Natural killer cell treated with Interleukin-12 subunit alpha and Interleukin-12 subunit beta and Interleukin-15 and Interleukin-18, amount 100 ng/mL, for 72 hours (primary cell): Measurements from ENCODE around the gene SAV1. TPM values are rescaled to one million over a fixed set of nuclear protein-coding genes. Genes with fewer than 3 reads are reported as not detected.
"Not testable (repeated sequence)": the region's sequence is repeated elsewhere in the genome, so short reads cannot be mapped to it uniquely, and the experiment has no call there.

Experiments used
- ATAC-seq, 2 donors: fragments of 150-1000 bp; cut with Tn5 transposase in 1 of 2; sonication (Bioruptor Pico), chemical (Tn5 transposase) in 1 of 2; 2 replicates each; pipeline ENCODE4 v1.10.0; 2021
- DNase-seq: peaks from one replicate; pipeline ENCODE4 v3.0.0; 2022; ENCODE audit warnings: low spot score
- H3K27ac Mint-ChIP-seq, 2 donors: 1 replicate in 1 of 2; 2 replicates in 1 of 2; pipeline ENCODE4 v1.8.0; 2022; ENCODE audit warnings: mixed read lengths in 2 of 2, mild to moderate bottlenecking in 1 of 2, moderate library complexity in 1 of 2
- H3K27me3 Mint-ChIP-seq, 2 donors: 1 replicate in 1 of 2; 2 replicates in 1 of 2; pipeline ENCODE4 v1.8.0; 2022; ENCODE audit warnings: mixed read lengths in 2 of 2
- H3K36me3 Mint-ChIP-seq: one replicate; pipeline ENCODE4 v1.8.0; 2022; ENCODE audit warnings: mixed read lengths
- H3K4me1 Mint-ChIP-seq, 2 donors: 1 replicate in 1 of 2; 2 replicates in 1 of 2; pipeline ENCODE4 v1.8.0; 2022; ENCODE audit warnings: low read depth in 2 of 2, mixed read lengths in 2 of 2, mild to moderate bottlenecking in 1 of 2
- H3K4me3 Mint-ChIP-seq: one replicate; pipeline ENCODE4 v1.8.0; 2022; ENCODE audit warnings: mixed read lengths
- H3K9me3 Mint-ChIP-seq: 2 replicates; pipeline ENCODE4 v1.8.0; 2022; ENCODE audit warnings: mixed read lengths
- total RNA-seq, 2 donors: library from RNA; stranded (reverse); gene quantifications; one replicate each; pipeline ENCODE4 v1.2.3, GENCODE V29; 2022

The SAV1 gene
- total RNA-seq, 2 donors from 2014 or later, result 7.5 to 9.4 TPM

DNA sequence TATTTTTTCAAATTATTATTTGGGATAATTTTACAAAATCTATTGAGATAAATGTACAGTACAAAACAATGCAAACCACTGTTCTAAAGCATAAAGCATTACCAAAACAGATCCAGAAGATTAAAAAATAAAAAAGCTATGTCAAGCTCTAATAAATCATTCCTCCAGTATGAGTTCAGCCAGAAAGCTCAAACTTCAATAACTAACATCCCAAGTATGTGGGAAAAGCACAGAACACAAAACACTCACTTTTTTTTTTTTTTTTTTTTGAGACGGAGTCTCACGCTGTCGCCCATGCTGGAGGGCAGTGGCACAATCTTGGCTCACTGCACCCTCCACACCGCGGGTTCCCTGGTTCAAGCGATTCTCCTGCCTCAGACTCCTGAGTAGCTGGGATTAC is 11.3 kb downstream of the SAV1 start:
- DNase-seq (no peak), ATAC-seq (no peak)
- Mint-ChIP-seq H3K36me3 (peaks cover 7% of the 10 kb centered on the region), H3K9me3 (no peaks in the 10 kb centered on the region), H3K27me3 (no peaks in the 10 kb centered on the region), H3K27ac (no peak overlapping the region), H3K4me1 (peaks cover 6 to 10% of the 10 kb centered on the region in 2 donors), H3K4me3 (no peak overlapping the region)

DNA sequence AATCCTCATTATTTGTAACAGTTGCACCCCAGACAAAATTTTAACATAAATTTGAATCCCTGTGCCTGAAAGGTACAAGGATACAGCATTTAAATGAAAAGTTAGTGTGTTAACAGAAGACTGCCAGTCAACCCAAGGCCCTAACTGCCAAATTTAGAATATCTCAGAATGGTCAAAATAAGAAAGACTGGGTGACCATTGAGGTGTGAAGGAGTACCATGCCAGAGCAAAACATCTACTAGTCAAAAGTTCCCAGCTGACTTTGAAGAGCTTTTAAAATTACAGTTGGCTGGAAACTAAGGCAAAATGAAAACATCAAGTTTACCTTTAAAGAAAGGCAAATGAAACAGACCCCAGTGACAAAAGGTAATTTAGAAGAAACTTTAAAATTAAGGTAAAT is 18.4 kb downstream of the SAV1 start:
- no peaks in the 10 kb centered on the region for H3K4me1 Mint-ChIP-seq

DNA sequence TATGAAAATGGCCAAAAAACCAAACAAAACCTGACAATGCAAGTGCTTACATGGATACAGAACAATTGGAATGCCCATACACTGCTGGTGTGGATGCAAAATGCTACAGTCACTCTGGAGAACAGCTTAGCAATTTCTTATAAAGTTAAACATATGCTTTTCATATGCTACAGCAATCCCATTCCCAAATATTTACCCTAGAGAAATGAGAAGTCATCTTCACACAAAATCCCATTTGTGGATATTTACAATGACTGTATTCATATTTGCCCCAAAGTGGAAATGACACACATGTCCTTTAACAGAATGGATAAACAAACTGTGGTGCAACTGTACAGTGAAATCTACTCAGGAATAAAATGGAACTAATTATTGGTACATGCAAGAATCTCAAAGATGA is 20.4 kb downstream of the SAV1 start:
- Mint-ChIP-seq H3K27ac (no peak overlapping the region), H3K36me3 (no peaks in the 10 kb centered on the region), H3K9me3 (no peaks in the 10 kb centered on the region), H3K4me3 (no peak overlapping the region), H3K27me3 (no peaks in the 10 kb centered on the region), H3K4me1 (no peaks in the 10 kb centered on the region)
- no peak for ATAC-seq
- DNase-seq, result no peak

More for the DNA sequence above, 18.4 kb downstream of the SAV1 start:
- H3K9me3 Mint-ChIP-seq, result no peaks in the 10 kb centered on the region
- ATAC-seq, result no peak
- H3K4me3 Mint-ChIP-seq, result no peak overlapping the region
- H3K36me3 Mint-ChIP-seq, result no peaks in the 10 kb centered on the region
- DNase-seq, result no peak
- H3K27ac Mint-ChIP-seq, result no peak overlapping the region
- H3K27me3 Mint-ChIP-seq, result no peaks in the 10 kb centered on the region

DNA sequence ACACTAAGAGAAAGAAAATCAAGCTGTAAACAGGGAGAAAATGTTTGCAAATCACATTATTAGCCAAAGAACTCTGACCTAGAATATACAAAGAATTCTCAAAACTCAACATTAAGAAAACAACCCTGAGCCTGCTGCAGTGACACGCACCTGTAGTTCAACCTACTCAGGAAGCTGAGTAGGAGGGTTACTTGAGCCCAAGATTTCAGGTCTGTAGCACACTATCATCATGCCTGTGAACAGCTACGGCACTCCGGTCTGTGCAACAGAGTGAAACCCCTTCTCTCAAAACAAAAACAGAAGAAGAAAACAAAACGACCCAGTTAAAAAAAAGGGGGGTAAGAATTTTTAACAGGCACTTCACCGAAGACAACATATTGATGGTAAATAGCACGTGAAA is 20.8 kb downstream of the SAV1 start:
- H3K27me3 Mint-ChIP-seq, result no peaks in the 10 kb centered on the region
- no peak overlapping the region for H3K4me3 Mint-ChIP-seq
- H3K36me3 Mint-ChIP-seq, result no peaks in the 10 kb centered on the region
- H3K27ac Mint-ChIP-seq, result no peak overlapping the region
- H3K9me3 Mint-ChIP-seq, result no peaks in the 10 kb centered on the region
- DNase-seq (no peak), ATAC-seq (no peak)
- no peaks in the 10 kb centered on the region for H3K4me1 Mint-ChIP-seq

DNA sequence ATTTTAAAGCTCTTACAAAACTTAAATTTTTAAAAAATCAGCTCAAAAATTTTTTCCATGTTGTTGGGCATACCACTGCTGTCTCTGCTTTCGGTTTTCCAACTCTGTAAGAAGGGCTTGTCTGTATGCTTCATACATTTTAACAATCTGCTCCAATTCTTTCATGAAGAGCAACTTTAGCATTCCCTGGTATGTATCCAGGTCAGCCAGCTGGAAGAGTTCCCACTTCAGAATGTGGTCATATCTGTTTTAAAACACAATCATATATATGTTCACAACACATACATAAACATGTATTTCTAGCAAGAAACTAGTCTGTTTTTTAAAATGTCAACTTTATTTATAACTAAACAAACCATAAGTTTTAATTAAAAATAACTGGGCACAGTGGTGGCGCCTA is 33.0 kb downstream of the SAV1 start:
- no peaks in the 10 kb centered on the region for H3K9me3 Mint-ChIP-seq

DNA sequence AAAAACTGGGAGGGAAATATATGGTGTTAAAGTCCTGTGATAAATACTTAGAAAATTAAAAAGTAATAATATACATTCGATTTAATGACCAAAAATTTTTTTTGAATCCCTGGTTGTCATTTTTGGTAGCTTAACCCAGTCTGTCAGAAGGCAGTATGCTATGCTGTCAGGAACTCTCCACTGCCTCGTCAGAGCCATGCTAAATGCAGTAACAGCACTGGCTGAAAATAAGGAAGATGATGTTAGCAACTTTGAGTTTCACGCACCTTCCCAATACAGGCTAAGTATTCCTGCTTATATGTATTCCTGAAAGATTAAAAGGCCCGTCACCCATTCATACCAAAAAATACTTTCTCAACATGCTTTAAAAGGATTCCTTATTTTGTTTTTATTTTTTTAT is 34.2 kb downstream of the SAV1 start:
- ATAC-seq (no peak), DNase-seq (no peak)
- H3K4me3 Mint-ChIP-seq, result no peak overlapping the region
- no peaks in the 10 kb centered on the region for H3K4me1 Mint-ChIP-seq
- no peak overlapping the region for H3K27ac Mint-ChIP-seq
- H3K36me3 Mint-ChIP-seq, result no peaks in the 10 kb centered on the region
- H3K27me3 Mint-ChIP-seq, result no peaks in the 10 kb centered on the region
- no peaks in the 10 kb centered on the region for H3K9me3 Mint-ChIP-seq

More for the DNA sequence above, 33.0 kb downstream of the SAV1 start:
- no peak for ATAC-seq
- Mint-ChIP-seq H3K27me3 (no peaks in the 10 kb centered on the region), H3K4me1 (no peaks in the 10 kb centered on the region), H3K36me3 (no peaks in the 10 kb centered on the region), H3K4me3 (no peak overlapping the region), H3K27ac (no peak overlapping the region)
- DNase-seq, result no peak

DNA sequence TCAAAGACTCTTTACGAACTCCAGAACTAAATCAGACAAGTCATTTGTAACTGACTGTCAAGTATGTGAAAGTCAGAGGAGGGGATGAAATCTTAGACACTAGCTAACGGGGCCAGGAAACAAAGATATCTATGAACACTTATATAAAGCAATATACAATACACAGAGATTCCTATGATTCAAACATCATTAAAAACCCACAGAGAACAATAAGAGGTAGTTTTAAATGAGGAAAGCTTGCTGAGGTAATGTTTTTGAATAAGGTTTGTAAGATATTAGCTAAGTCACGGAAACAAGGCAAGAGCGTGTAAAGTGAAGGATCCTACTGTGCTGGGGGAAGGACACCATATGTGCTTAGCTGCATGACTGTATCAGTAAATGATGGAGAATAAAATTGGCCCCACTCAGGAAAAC is 36.7 kb downstream of the SAV1 start:
- Mint-ChIP-seq H3K4me1 (no peaks in the 10 kb centered on the region), H3K4me3 (no peak overlapping the region)
- no peak for ATAC-seq

DNA sequence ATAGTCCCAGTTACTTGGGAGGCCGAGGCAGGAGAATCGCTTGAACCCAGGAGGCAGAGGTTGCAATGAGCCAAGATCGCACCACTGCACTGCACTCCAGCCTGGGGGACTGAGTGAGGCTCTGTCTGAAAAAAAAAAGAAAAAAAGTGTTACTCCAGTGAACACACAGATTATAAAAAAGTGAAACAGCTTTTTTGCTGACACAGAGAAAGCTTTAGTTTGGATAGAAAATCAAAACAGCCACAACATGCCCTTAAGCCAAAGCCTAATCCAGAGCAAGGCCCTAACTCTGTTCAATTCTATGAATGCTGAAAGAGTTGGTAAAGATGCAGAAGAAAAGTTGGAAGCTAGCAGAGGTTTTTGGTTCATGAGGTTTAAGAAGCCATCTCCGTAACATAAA is 43.2 kb downstream of the SAV1 start:
- H3K36me3 Mint-ChIP-seq, result not testable (repeated sequence)

More for the DNA sequence above, 36.7 kb downstream of the SAV1 start:
- Mint-ChIP-seq H3K27ac (no peak overlapping the region), H3K27me3 (no peaks in the 10 kb centered on the region), H3K36me3 (no peaks in the 10 kb centered on the region), H3K9me3 (no peaks in the 10 kb centered on the region)
- no peak for DNase-seq

DNA sequence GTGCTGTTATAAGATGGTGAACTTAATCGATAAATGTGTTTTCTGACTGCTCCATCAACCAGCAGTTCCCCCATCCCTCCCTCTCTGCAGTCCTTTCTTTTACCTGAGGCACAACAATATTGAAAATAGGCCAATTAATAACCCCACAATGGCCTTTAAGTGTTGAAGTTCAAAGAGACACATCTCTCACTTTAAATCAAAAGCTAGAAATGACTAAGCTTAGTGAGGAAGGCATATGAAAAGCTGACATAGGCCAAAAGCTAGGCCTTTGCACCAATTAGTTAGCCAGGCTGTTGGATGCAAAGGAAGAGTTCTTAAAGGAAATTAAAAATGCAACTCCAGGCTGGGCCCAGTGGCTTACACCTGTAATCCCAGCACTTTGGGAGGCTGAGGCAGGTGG is 43.7 kb downstream of the SAV1 start:
- Mint-ChIP-seq H3K4me1 (no peaks in the 10 kb centered on the region), H3K27ac (no peak overlapping the region), H3K27me3 (peaks cover 0 to 3% of the 10 kb centered on the region in 2 donors), H3K36me3 (no peaks in the 10 kb centered on the region), H3K9me3 (no peaks in the 10 kb centered on the region), H3K4me3 (no peak overlapping the region)
- ATAC-seq (no peak), DNase-seq (no peak)

More for the DNA sequence above, 43.2 kb downstream of the SAV1 start:
- not testable (repeated sequence) for H3K4me1 Mint-ChIP-seq, H3K9me3 Mint-ChIP-seq, DNase-seq, ATAC-seq, H3K4me3 Mint-ChIP-seq, H3K27ac Mint-ChIP-seq, H3K27me3 Mint-ChIP-seq

DNA sequence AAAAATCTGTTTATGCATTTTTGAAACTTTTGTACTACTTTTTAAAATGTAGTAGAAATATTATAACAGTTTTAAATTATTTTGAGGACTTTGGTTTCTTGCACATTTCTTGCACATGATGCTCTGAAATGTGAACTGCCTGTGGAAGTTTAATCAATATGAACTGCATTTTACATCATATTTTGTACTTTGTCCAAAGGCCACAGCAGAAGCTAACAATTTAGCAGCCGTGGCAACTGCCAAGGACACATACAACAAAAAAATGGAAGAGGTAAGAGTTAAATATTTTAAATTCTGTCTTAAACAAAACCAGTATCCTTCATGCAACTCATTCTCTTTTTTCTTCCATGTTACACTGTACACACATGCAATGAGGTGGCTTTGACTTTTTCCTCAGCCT is 45.1 kb downstream of the SAV1 start:
- H3K4me3 Mint-ChIP-seq, result no peak overlapping the region
- H3K27me3 Mint-ChIP-seq, result peaks cover 0 to 3% of the 10 kb centered on the region in 2 donors
- H3K9me3 Mint-ChIP-seq, result no peaks in the 10 kb centered on the region
- H3K4me1 Mint-ChIP-seq, result no peaks in the 10 kb centered on the region
- no peaks in the 10 kb centered on the region for H3K36me3 Mint-ChIP-seq
- no peak overlapping the region for H3K27ac Mint-ChIP-seq
- no peak for DNase-seq
- no peak for ATAC-seq

DNA sequence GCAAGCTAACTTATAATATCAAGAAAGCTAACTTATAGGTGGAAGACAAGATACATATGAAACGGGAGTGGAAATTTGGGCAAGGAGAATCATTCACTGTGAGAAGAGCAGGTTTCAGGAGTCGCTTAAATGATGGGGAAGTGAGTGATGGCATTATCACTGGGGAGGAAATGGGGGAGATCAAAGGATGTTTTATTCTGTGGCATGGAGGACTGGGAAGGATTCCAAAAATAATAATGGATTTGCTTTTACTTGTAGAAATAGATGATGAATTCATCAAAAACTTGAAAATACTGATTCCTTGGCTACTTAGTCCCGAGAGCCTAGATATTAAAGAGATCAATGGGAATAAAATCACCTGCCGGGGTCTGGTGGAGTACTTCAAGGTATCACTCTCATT is 47.8 kb downstream of the SAV1 start:
- no peak overlapping the region for H3K27ac Mint-ChIP-seq
- no peak for ATAC-seq
- H3K27me3 Mint-ChIP-seq, result peaks cover 0 to 3% of the 10 kb centered on the region in 2 donors
- DNase-seq, result no peak
- H3K4me3 Mint-ChIP-seq, result no peak overlapping the region
- no peaks in the 10 kb centered on the region for H3K9me3 Mint-ChIP-seq
- no peaks in the 10 kb centered on the region for H3K36me3 Mint-ChIP-seq
- H3K4me1 Mint-ChIP-seq, result no peaks in the 10 kb centered on the region

DNA sequence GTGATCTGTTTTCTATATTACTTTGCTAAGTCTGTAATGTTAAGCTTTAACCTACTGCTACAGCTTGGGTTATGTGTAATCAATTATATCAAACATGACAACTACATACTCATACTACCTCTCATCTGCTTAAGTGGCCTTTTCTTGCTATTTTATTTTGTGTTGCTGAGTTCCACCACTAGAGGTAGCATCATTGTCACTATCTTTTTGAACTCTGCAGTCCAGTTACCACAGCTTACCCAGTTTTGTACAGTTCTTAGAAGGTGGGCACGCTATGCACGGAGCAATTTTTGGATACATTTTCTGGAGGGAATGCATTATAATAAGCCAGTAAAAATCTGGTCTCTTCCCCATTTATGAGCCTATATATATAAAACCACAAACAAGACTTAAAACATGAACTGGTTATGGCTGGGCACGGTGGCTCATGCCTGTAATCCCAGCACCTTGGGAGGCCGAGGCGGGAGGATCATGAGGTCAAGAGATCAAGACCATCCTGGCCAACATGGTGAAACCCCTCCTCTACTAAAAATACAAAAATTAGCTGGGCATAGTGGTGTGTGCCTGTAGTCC is 48.5 kb downstream of the SAV1 start:
- H3K36me3 Mint-ChIP-seq, result no peaks in the 10 kb centered on the region
- DNase-seq (no peak), ATAC-seq (no peak)
- H3K4me1 Mint-ChIP-seq, result no peaks in the 10 kb centered on the region
- no peak overlapping the region for H3K4me3 Mint-ChIP-seq
- H3K27ac Mint-ChIP-seq, result no peak overlapping the region
- H3K27me3 Mint-ChIP-seq, result peaks cover 0 to 3% of the 10 kb centered on the region in 2 donors
- no peaks in the 10 kb centered on the region for H3K9me3 Mint-ChIP-seq

DNA sequence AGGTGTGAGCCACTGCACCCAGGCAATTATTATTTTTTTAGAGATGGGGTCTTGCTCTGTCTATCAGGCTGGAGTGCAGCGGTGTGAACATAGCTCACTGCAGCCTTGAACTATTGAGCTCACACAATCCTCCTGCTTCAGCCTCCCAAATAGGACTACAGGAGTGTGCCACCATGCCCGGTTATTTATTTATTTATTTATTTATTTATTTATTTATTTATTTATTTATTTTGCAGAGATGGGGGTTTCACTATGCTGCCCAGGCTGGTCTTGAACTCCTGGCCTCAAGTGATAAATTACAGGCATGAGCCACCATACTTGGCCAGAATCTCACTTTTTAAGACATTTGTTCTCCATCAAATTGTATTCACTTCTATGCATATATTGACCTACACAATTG is 51.8 kb downstream of the SAV1 start:
- DNase-seq (no peak), ATAC-seq (no peak)
- no peaks in the 10 kb centered on the region for H3K36me3 Mint-ChIP-seq
- no peak overlapping the region for H3K4me3 Mint-ChIP-seq
- no peak overlapping the region for H3K27ac Mint-ChIP-seq
- no peaks in the 10 kb centered on the region for H3K4me1 Mint-ChIP-seq
- peaks cover 0 to 8% of the 10 kb centered on the region in 2 donors for H3K27me3 Mint-ChIP-seq
- no peaks in the 10 kb centered on the region for H3K9me3 Mint-ChIP-seq

DNA sequence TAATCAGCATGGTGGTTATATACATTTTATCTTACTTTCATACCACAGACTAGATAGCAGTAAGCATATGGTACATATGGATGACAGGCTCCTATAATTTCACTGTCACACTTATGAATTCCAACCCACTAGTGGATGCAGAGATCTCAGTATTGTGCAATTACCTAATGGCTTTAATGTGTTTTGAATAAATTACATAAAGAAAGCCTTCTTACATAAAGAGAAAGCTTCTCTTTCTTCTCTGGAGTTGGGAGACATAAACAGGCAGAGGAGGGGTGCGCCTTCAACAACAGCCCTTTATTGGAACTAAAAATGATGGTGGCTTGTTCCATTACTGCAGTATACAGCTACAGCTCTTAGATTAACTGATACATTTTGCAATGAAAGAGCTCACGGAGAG is 52.6 kb downstream of the SAV1 start:
- H3K27ac Mint-ChIP-seq, result no peak overlapping the region
- no peaks in the 10 kb centered on the region for H3K36me3 Mint-ChIP-seq
- no peak for DNase-seq
- peaks cover 0 to 8% of the 10 kb centered on the region in 2 donors for H3K27me3 Mint-ChIP-seq
- H3K4me3 Mint-ChIP-seq, result no peak overlapping the region
- no peaks in the 10 kb centered on the region for H3K9me3 Mint-ChIP-seq
- no peak for ATAC-seq
- no peaks in the 10 kb centered on the region for H3K4me1 Mint-ChIP-seq

DNA sequence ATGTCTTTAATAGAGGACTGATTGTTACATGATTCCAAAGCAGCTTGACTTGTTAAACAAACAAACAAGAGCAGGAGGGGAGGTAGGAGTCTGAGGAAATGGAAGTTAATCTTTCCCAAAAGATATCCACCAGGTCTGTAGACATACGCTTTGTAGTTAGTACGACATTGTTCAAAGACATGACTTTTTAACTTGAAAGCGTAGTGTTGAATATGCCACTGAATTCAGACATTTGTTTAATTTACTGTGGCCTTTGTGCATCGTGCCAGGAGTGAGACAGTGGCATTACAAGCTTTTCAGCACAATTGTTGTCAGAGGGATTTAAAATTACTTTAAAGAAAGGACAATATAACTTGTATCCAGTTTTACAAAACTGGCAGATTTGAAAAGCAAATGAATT is 53.0 kb downstream of the SAV1 start:
- DNase-seq (no peak), ATAC-seq (no peak)
- Mint-ChIP-seq H3K27ac (no peak overlapping the region), H3K27me3 (peaks cover 0 to 5% of the 10 kb centered on the region in 2 donors), H3K9me3 (no peaks in the 10 kb centered on the region), H3K4me1 (no peaks in the 10 kb centered on the region), H3K36me3 (no peaks in the 10 kb centered on the region), H3K4me3 (no peak overlapping the region)
